GM19324 (cell line): ENCODE measurements around the gene IPCEF1.

Source experiments
- ATAC-seq: cut with Tn5 transposase; IDR thresholded peaks from one replicate; pipeline ENCODE4 v1.9.1; 2021; ENCODE audit warnings: mild to moderate bottlenecking, moderate library complexity; ENCODE audit not compliant: unreplicated experiment, low FRiP score

IPCEF1 gene

GRCh38 chr6:154356690-154357089, at the start of gene IPCEF1:
IPCEF1 (minus strand) TSS chr6:154356803; CDS start chr6:154265947, 90,856 bp downstream.
- peak; percentile 27 for ATAC-seq

- ATAC-seq, result no peak
Observed at GRCh38 chr6:154406301-154406700, 49.7 kb upstream of the IPCEF1 start.

- no peak for ATAC-seq
Observed at GRCh38 chr6:154404791-154405400, 48.3 kb upstream of the IPCEF1 start.

GRCh38 chr6:154403788-154404187, 47.2 kb upstream of the IPCEF1 start:
- ATAC-seq, result no peak

GRCh38 chr6:154402081-154402780, 45.6 kb upstream of the IPCEF1 start:
- ATAC-seq, result no peak

GRCh38 chr6:154399097-154399496, 42.5 kb upstream of the IPCEF1 start:
- no peak for ATAC-seq

- no peak for ATAC-seq
Observed at GRCh38 chr6:154397491-154398195, 41.0 kb upstream of the IPCEF1 start.

- ATAC-seq, result no peak
Observed at GRCh38 chr6:154395878-154396277, 39.3 kb upstream of the IPCEF1 start.

GRCh38 chr6:154395316-154395715, 38.7 kb upstream of the IPCEF1 start:
- no peak for ATAC-seq

GRCh38 chr6:154394571-154394970, 38.0 kb upstream of the IPCEF1 start:
- ATAC-seq, result no peak

- ATAC-seq, result no peak
Observed at GRCh38 chr6:154390034-154390433, 33.4 kb upstream of the IPCEF1 start.

- no peak for ATAC-seq
Observed at GRCh38 chr6:154388803-154389202, 32.2 kb upstream of the IPCEF1 start.

- ATAC-seq, result no peak
Observed at GRCh38 chr6:154386848-154387717, 30.5 kb upstream of the IPCEF1 start.

GRCh38 chr6:154384191-154384590, 27.6 kb upstream of the IPCEF1 start:
- no peak for ATAC-seq

- ATAC-seq, result no peak
Observed at GRCh38 chr6:154383273-154383672, 26.7 kb upstream of the IPCEF1 start.

- ATAC-seq, result no peak
Observed at GRCh38 chr6:154382740-154383139, 26.1 kb upstream of the IPCEF1 start.

- ATAC-seq, result no peak
Observed at GRCh38 chr6:154381548-154381947, 24.9 kb upstream of the IPCEF1 start.

- no peak for ATAC-seq
Observed at GRCh38 chr6:154380741-154381140, 24.1 kb upstream of the IPCEF1 start.

- no peak for ATAC-seq
Observed at GRCh38 chr6:154379585-154379984, 23.0 kb upstream of the IPCEF1 start.

- no peak for ATAC-seq
Observed at GRCh38 chr6:154378518-154378917, 21.9 kb upstream of the IPCEF1 start.

- no peak for ATAC-seq
Observed at GRCh38 chr6:154377726-154378125, 21.1 kb upstream of the IPCEF1 start.
